HG03097 (cell line): Measurements from ENCODE around the gene TSPAN33.
"Not testable (repeated sequence)": the region's sequence is repeated elsewhere in the genome, so short reads cannot be mapped to it uniquely, and the experiment has no call there.

Source experiments
- ATAC-seq: cut with Tn5 transposase; IDR thresholded peaks from one replicate; pipeline ENCODE4 v1.9.1; 2021; ENCODE audit not compliant: unreplicated experiment, low FRiP score

The TSPAN33 gene, protein sequence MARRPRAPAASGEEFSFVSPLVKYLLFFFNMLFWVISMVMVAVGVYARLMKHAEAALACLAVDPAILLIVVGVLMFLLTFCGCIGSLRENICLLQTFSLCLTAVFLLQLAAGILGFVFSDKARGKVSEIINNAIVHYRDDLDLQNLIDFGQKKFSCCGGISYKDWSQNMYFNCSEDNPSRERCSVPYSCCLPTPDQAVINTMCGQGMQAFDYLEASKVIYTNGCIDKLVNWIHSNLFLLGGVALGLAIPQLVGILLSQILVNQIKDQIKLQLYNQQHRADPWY

DNA sequence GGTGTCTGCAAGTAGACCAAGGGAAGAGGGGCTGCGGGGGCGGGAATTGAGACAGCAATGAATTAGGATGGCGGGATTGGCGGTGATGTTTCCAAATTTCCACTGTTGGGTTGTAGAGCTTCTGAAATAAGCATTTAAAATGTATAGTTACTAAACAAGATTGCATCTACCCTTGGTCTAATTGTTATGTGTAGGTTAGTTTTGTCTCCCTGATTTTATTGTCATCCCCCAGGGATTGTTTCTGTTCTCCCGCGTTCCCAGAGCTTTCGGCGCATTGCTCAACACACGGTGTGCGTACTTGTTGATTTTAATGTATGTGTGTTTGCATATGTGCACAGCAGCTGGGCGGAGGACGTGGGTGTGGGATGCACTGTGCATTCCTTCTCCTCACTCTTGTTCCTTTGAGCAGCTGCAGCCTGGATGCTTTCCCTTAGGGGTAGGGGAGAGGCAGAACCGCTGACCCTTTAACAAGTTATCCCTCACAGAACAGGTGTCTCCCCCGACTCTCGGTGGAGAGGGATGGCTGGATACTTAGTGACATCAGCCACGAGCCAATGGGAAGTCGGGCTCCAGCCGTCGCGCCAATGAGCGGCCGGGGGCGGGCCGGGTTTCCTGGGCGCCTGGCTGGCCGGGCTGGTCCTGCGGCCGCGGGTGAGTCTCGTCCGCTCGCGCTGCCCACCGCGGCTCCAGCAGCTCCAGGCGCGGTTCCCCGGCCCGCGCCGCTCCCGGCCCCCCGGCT is at the start of gene TSPAN33:
TSS of gene TSPAN33 (plus strand) at position 613 of the 739 bp plus-strand sequence. CDS start 274 bp downstream, outside the sequence.
- ATAC-seq = peak; percentile 70

DNA sequence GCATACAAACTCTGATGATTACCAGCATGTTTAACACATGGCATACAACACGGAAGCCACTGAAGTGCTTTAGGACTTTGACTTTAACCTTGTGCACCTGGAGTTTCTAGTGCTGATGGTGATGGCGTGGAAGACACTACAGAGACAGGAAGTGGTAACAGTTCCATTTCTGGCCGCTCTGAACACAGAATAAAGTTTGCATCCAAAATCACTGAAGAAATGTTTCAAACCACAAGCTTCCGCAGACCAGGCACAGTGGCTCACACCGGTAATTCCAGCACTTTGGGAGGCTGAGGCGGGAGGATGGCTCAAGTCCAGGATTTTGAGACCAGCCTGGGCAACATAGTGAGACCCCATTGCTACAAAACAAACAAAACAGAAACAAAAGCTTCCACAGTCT is 49.2 kb upstream of the TSPAN33 start:
- ATAC-seq = peak; percentile 72

DNA sequence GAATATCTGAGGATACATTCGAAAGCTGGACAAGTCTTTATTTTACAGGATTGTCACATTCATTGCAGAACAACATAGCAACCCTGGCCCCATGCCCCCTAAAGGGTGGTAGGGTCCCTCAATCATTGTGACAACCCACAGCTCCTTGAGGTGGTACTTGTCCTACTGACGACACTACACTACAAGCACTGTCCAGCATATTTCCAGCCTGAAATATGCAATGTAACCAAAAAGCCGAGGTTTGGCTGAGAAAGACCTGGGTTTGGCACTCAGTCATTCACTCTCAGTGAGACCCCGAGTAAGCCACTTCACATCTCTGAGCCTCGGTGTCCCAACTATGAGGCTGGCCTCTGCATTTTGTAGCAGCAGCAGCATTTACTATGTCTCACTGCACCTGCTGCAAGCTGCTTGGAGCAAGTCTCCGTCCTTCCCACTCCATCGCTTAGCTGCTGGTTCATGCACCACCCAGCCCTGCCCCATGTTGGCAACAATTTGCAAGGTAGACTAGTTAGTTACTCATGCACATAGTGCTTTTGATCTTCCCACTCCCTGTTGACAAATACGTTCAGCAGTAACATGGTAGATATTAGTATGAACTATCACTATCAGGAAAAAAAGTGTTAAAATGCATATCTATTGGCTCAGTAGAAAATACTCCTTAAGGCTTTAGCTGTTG is 46.0 kb upstream of the TSPAN33 start:
- ATAC-seq = no peak

DNA sequence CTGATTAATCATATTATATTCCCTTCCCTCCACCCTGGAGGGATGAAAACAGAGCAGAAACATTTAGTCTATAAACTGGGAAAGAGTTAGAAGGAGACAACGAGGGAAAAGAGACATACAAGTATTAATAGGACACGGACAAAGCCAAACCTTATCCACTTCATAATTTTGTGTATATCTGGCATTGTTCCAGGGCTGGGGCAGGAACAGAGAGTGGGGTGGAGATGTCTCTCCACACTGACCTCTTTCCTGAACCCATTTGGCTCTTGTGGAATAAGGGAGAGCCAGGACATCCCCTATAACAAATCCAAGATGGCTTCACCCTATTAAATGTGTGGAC is 43.7 kb upstream of the TSPAN33 start:
- ATAC-seq = no peak

DNA sequence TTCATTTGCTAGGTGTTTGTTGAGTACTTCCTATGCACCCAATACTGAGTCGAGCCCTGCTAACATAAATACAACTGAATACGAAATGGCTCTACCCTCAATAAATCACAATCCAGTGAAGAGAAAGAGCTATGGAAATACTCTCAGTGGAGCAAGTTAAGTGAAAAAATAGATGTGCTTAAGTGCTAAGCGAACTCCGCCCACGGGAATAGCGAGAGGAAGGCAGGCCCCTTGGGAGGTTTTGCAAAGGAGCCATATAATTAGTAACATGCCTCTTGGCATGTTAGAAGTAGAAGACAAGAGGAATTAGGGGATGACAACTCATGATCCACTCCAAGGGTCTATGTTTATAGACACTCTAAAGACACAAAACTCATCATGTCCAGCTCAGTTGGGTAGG is 42.8 kb upstream of the TSPAN33 start:
- no peak for ATAC-seq

DNA sequence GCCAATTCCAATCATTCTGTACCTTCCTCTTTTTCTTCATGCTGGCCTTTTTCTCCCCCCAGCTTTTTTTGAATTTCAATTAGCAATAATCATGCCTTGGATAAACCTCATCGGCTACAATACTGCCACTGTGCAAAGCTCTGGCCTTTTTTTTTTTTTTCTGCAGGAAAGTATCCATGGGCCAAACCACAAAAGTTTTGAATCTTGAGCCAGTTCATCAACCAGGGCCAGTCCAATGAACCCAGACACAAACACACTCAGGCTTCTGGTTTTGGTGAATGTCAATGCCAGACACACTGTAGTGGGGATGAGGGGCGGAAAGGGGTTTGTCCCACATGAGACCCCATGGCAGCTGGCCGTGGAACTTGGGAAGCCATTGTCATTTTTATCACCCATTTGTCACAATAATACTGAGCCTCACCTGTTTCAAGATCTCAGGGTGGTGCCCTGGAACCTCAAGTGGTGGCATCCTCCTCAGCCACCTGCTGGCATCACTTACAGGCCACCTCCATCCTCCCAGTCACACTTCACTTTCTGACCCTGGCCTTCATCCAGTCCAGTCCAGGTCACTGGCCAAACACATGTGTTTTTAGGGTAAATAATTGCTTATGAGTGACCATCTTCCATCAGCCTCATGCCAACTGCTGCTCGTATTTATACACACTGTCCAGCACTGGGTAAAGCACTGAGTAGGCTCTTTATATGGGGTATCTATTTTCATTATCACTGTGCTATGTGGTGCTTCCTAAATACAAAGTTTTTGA is 40.8 kb upstream of the TSPAN33 start:
- ATAC-seq = no peak

DNA sequence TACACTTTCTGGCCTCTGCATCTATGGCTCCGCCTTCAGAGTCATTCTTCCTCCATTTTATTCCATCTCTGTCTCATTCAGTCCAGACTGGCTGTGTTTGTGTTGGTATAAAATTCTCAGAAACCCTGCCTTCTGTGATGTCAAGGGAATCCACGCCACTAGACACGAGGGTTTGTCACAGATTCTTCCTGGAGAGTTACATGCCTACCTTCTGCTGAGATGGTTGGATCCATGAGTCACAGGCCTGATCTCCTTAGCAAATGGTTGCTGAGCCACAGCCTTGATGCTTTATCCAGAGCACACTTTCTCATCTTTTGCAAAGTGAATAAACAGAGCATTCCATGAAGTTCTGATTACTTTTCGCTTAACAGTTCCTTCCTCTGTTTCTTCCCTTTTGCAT is 35.9 kb upstream of the TSPAN33 start:
- no peak for ATAC-seq

DNA sequence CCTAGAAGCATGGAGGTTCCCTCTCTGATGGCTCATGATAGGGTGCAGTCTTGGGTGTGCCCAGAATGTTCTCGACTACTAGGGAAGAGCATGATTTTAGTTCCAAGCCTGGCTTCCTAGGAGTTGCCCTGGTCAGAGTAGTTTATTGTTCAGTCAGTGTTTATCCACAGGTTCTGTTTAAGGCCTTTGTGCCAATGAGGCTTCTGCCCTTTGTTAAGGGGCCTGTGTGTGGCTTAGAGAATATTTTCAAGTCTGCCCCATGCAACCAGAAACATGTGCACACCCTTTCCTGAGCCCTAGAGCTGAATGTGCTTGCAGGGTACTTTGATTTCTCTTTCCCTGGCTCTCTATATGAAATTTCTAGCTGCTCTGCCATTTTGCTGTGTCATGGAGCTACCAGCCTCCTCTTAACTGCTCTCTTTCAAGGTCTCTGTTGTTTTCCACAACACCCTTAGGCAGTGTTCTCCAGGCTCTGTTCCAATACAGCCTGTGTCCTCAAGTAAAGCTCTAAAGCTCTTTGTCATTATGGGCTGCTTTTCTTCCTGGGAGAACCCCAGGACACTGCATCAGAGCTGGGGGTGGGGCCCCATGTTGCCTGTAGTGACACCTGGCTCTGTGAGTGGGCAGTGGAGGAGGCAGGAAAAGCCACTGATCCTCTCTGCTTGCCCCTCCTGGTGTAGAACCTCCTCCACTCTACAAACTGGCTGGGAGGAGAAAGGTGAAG is 34.1 kb upstream of the TSPAN33 start:
- no peak for ATAC-seq

DNA sequence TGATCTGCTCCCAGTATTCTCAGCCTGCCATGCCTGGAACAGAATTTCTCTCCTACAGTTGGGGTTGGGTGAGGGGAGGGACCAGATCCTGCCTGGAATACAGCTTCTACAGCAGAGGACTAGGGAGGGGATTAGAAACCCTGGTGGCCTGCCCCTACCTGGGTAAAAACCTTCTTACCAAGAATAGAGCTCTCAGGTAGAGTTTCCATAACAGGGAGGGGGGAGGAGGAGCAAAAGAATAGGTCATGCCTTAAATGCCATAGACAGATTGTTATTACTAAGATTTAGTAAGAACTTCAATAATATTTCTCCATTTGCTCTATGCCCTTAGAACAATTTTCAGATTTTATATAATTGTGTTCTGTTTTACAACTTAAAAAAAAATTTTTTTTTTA is 33.5 kb upstream of the TSPAN33 start:
- ATAC-seq = no peak

DNA sequence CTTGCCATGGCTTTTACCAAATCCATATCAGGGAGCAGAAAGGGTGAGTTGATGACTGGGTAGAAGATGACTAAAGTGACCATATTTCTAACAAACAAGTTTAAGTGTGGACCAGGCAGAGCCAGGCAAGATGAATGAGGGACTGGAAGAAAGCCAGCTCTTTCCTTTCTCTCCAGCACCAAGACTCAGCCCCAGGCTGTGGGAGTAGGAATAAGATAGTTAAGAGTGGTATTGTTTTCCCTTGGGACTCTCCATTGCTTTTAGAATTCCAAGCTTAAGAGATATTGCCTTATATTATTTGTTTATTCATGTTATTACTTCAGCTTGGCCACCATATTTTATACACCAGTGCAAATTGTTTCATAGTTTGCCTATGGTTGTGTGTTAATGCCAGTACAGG is 28.8 kb upstream of the TSPAN33 start:
- no peak for ATAC-seq

DNA sequence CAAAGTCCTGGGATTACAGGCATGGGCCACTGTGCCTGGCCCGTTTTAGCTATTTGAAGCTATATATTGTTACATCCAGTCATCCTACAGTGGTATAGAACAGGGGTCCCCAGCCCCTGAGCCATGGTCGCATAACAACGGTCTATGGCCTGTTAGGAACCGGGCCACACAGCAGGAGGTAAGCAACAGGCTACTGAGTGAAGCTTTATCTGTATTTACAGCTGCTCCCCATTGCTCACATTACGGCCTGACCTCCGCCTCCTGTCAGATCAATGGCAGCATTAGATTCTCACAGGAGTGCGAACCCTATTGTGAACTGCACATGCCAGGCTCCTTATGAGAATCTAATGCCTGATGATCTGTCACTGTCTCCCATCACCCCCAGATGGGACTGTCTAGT is 26.3 kb upstream of the TSPAN33 start:
- no peak for ATAC-seq

DNA sequence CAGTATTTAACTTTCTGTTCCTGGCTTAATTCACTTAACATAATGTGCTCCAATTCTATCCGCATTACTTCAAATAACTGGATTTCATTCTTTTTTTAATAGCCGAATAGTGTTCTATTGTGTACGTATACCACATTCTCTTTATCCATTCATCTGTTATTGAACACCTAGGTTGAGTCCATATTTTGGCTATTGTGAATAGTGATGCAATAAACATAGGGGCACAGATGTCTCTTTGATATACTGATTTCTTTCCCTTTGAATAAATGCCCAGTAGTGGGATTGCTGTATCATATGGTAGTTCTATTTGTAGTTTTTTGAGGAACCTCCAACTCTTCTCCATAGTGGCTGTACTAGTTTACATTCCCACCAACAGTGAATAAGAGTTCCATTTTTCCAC is 25.5 kb upstream of the TSPAN33 start:
- ATAC-seq = no peak

DNA sequence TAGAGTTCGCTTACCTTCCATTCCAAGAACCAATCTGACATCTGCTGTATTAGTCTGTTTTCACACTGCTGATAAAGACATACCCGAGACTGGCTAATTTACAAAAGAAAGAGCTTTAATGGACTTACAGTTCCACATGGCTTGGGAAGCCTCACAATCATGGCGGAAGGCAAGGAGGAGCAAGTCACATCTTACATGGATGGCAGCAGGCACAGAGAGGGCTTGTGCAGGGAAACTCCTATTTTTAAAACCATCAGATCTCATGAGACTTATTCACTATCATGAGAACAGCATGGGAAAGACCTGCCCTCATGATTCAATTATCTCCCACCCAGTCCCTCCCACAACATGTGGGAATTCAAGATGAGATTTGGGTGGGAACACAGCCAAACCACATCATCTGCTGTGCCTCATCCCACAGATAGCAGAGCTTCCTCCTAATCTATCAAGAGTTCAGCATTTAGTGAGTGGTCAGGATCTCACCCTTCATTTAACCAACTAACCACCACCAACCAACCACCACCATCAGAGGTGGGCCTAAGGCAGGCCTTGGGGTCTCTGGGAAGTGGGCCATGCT is 22.9 kb upstream of the TSPAN33 start:
- ATAC-seq = not testable (repeated sequence)

DNA sequence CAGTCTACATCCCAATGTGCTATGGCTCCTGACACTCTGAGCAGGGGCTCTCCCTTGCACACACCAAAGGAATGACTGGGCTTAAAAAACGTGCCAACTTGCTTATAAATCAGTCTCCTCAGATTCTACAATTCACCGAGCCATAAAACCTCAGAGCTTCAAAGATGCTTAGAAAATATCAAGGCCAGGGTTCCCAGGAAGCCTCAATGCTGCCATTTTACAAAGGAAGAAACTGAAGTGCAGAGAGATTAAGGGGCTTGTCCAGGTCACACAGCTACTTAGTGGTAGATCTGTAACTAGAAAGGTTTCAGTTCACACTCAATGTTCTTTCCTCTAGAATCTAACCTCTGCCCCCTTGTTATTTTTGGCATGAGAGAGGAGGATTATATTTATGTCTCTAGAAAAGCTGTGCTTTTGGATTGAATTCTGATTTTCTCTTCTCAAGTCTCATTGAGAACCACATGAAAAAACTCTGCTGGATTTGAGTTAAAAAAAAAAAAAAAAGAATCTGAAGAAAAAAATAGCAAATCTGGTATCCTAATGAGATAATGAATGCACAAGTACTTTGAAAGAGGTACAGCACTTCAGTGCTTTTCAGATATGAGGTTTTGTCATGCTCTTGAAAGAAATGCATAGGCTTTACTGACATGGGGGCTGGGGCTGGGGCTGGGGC is 22.3 kb upstream of the TSPAN33 start:
- peak; percentile 57 for ATAC-seq

DNA sequence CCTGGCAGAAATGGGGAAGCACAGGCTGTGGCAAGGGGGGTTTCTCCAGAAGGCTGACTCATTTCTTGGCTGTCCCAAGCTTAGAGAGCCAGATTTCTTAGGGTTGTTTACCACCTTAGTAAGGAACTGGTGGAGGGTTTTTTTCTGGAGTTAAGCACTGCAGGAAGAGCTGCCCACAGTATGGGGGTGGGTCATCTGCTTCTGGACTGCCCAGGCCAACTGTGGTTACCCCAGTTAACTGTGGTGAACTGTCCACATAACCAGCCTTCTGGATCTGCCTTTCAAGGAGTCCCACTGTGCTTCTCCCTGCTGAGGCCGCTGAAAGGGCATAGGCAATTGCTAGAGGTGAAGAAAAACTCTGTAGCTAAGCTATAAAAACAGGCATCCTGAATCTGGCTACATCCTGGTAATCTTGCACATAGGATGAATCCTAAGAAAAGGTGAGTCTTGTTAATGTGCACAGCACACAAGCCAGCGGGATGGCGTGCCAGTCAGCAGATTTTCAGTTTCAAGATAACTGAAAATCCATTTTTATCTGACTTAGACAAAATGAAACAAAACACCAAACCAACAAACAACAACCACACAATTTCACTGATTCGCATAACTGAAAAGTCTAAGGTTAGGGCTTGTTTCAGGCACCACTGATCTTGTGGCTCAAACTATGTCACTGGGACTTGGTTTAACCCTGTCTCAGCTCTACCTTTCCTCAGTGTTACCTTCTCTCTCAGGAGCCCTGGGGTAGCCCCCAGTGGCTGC is 21.6 kb upstream of the TSPAN33 start:
- peak; percentile 60 for ATAC-seq

DNA sequence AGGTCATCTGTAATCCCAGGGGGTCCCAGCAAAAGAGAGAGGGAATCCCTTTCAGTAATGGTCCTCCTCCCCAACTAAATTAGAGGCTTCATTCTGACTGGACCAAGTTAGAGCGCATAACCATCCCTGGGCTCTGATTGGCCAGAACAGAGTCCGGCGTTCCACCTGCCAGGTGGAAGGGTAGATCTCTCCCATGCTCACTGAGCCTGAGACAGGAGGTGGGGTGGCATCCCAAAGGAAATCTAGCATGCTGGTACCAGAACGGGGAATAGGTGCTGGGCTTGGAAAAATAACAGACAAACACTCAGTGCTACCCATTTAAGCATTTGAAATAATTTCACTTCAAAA is 21.0 kb upstream of the TSPAN33 start:
- ATAC-seq = no peak

DNA sequence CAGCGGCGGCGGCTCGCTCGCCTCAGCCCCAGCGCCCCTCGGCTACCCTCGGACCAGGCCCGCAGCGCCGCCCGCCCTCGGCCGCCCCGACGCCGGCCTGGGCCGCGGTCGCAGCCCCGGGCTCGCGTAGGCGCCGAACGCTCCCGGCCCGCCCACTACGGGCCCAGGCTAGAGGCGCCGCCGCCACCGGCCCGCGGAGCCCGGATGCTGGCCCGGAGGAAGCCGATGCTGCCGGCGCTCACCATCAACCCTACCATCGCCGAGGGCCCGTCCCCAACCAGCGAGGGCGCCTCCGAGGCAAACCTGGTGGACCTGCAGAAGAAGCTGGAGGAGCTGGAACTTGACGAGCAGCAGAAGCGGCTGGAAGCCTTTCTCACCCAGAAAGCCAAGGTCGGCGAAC is 18.2 kb upstream of the TSPAN33 start:
- ATAC-seq = no peak

DNA sequence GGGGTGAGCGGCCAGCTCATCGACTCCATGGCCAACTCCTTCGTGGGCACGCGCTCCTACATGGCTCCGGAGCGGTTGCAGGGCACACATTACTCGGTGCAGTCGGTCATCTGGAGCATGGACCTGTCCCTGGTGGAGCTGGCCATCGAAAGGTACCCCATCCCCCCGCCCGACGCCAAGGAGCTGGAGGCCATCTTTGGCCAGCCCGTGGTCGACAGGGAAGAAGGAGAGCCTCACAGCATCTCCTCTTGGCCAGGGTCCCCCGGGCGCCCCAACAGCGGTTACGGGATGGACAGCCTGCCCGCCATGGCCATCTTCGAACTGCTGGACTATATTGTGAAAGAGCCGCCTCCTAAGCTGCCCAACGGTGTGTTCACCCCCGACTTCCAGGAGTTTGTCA is 17.4 kb upstream of the TSPAN33 start:
- ATAC-seq = no peak

DNA sequence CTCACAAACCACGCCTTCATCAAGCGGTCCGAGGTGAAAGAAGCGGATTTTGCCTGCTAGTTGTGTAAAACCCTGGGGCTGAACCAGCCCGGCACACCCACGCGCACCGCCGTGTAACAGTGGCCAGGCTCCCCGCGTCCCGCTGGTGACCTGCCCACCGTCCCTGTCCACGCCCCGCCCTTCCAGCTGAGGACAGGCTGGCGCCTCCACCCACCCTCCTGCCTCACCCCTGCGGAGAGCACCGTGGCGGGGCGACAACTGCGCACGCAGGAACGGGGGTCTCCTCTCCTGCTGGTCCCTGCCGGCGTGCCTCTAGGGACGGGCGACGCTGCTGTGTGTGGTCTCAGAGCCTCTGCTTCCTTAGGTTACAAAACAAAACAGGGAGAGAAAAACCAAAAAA is 16.9 kb upstream of the TSPAN33 start:
- no peak for ATAC-seq
